K562 (cell line): ENCODE data around the gene LYVE1. TPM values are rescaled to one million over a fixed set of nuclear protein-coding genes. Genes with fewer than 3 reads are reported as not detected.

Experiments used
- ATAC-seq: fragments of 200-7000 bp; cut with Tn5 transposase; 3 replicates; pipeline ENCODE4 v1.9.1; 2020; ENCODE audit warnings: moderate library complexity
- BruUV-seq: library from RNA; stranded (reverse); fragments of 400-500 nt; replicated peaks from 2 replicates; lab custom pipeline; 2021; lab: Mats Ljungman, UMichigan
- CTCF ChIA-PET: fragments of 300-600 bp; formaldehyde crosslinking; extraction: SDS; loops from one replicate; lab custom pipeline; 2021; ENCODE audit warnings: low intra/inter-chr PET ratio; lab: Yijun Ruan, JAX
- POLR2A ChIA-PET: fragments of 300-600, 350-650 bp; sonication (Branson Sonifier 250); formaldehyde crosslinking; extraction: SDS; loops from one replicate; lab custom pipeline; 2021; ENCODE audit warnings: antibody characterized with exemption, inconsistent platforms; lab: Yijun Ruan, JAX
- DNase-seq, 4 experiments: peaks; one replicate each; pipeline versions ENCODE4 v3.0.0 to v3.0.0-alpha.2; 2011 to 2018; ENCODE audit warnings: low spot score in 3 of 4, mixed read lengths in 3 of 4; ENCODE audit errors: extremely low read depth in 1 of 4
- FAIRE-seq: peaks from 2 replicates; lab custom pipeline; 2011; peaks lifted over from hg19 to GRCh38; lab: Jason Lieb, UNC
- H2AFZ ChIP-seq: 2 replicates; pipeline ENCODE4 v1.6.0; 2011; ENCODE audit warnings: low read depth, low read length, control low read depth, inconsistent platforms
- H3K27ac ChIP-seq: fragments of 200-600 bp; 3 replicates; pipeline ENCODE4 v1.8.0; 2011; ENCODE audit warnings: low read depth, mild to moderate bottlenecking, control low read depth, inconsistent platforms, low read length, moderate library complexity, mixed read lengths; ENCODE audit errors: extremely low read depth
- H3K27me3 ChIP-seq, 2 experiments: fragments of 300-600 bp in 1 of 2; 2 replicates in 1 of 2; 3 replicates in 1 of 2; pipeline versions ENCODE4 v1.6.0 to v1.8.0; 2011; ENCODE audit warnings: inconsistent platforms in 2 of 2, low read length in 2 of 2, mild to moderate bottlenecking in 1 of 2, mixed read lengths in 1 of 2, moderate library complexity in 1 of 2; ENCODE audit not compliant: control insufficient read depth in 2 of 2, insufficient read depth in 2 of 2
- H3K36me3 ChIP-seq: fragments of 300-600 bp; 3 replicates; pipeline ENCODE4 v1.8.0; 2011; ENCODE audit warnings: mild to moderate bottlenecking, low read length, inconsistent platforms; ENCODE audit not compliant: control insufficient read depth, insufficient read depth
- H3K4me1 ChIP-seq, 2 experiments: fragments of 200-600 bp in 1 of 2; replicated peaks in 1 of 2; 2 replicates in 1 of 2; 3 replicates in 1 of 2; pipeline versions ENCODE4 v1.5.1 to v1.8.0; 2011; ENCODE audit warnings: inconsistent platforms in 2 of 2, low read length in 2 of 2, mild to moderate bottlenecking in 1 of 2, mixed read lengths in 1 of 2, moderate library complexity in 1 of 2; ENCODE audit not compliant: control insufficient read depth in 2 of 2, insufficient read depth in 2 of 2
- H3K4me2 ChIP-seq: 2 replicates; pipeline ENCODE4 v1.6.1; 2011; ENCODE audit warnings: low read length, control low read depth, inconsistent platforms, mixed read lengths; ENCODE audit not compliant: insufficient read depth
- H3K4me3 ChIP-seq: fragments of 200-600 bp; sonication (generic), shearing (Covaris generic); 2 replicates; pipeline ENCODE4 v1.5.1; 2016; ENCODE audit warnings: control low read depth, inconsistent platforms
- H3K79me2 ChIP-seq: fragments of 200-600 bp; 3 replicates; pipeline ENCODE4 v1.8.0; 2011; ENCODE audit warnings: low read length, inconsistent platforms; ENCODE audit not compliant: control insufficient read depth, insufficient read depth
- H3K9ac ChIP-seq, 2 experiments: 2 replicates each; pipeline versions ENCODE4 v1.6.0 to v1.6.1; 2011; ENCODE audit warnings: low read depth in 2 of 2, low read length in 2 of 2, control low read depth in 1 of 2, inconsistent platforms in 1 of 2, mild to moderate bottlenecking in 1 of 2, mixed read lengths in 1 of 2; ENCODE audit not compliant: insufficient read depth in 1 of 2
- H3K9me1 ChIP-seq: one replicate; pipeline ENCODE4 v1.6.0; 2011; ENCODE audit warnings: inconsistent platforms, mild to moderate bottlenecking, low read length, moderate library complexity; ENCODE audit not compliant: control insufficient read depth, insufficient read depth
- H3K9me3 ChIP-seq: replicated peaks from 2 replicates; pipeline ENCODE4 v1.5.1; 2011; ENCODE audit warnings: low read depth, low read length, inconsistent platforms; ENCODE audit not compliant: control insufficient read depth, insufficient read depth
- H4K20me1 ChIP-seq: replicated peaks from 2 replicates; pipeline ENCODE4 v1.6.1; 2011; ENCODE audit warnings: low read length, inconsistent platforms, mixed read lengths; ENCODE audit not compliant: control insufficient read depth, insufficient read depth
- CXXC5 ChIP-seq: fragments of 250-450 bp; sonication (Bioruptor Pico); IDR thresholded peaks from 2 replicates; pipeline ENCODE4 v1.8.0; 2022; ENCODE audit warnings: inconsistent platforms, mild to moderate bottlenecking, moderate library complexity
- GATAD2A ChIP-seq: fragments of 450-650 bp; IDR thresholded peaks from 2 replicates; pipeline ENCODE4 v1.6.1; 2017
- HMG20B ChIP-seq: fragments of 250-450 bp; sonication (Bioruptor Pico); IDR thresholded peaks from 2 replicates; pipeline ENCODE4 v1.5.0; 2021; ENCODE audit warnings: mild to moderate bottlenecking
- HOXB6 ChIP-seq: fragments of 250-450 bp; sonication (Bioruptor Pico); IDR thresholded peaks from 2 replicates; pipeline ENCODE4 v1.5.1; 2022; ENCODE audit warnings: mild to moderate bottlenecking, borderline replicate concordance
- NFE2L1 ChIP-seq: fragments of 450-650 bp; IDR thresholded peaks from 2 replicates; pipeline ENCODE4 v1.6.1; 2016; ENCODE audit warnings: missing genetic modification characterization, low read depth, mild to moderate bottlenecking, missing compliant biosample characterization, moderate library complexity, borderline replicate concordance
- NFIC ChIP-seq: fragments of 450-650 bp; IDR thresholded peaks from 2 replicates; pipeline ENCODE4 v1.6.1; 2017; ENCODE audit warnings: mild to moderate bottlenecking, inconsistent platforms
- NR1H2 ChIP-seq: sonication (generic); formaldehyde crosslinking; IDR thresholded peaks from 2 replicates; pipeline ENCODE4 v1.4.0; 2020; ENCODE audit warnings: mild to moderate bottlenecking, missing genetic modification reagents
- NR2C1 ChIP-seq, 2 experiments: fragments of 450-650 bp; IDR thresholded peaks; 2 replicates each; pipeline ENCODE4 v1.6.1; 2017; ENCODE audit warnings: mild to moderate bottlenecking in 2 of 2, antibody characterized with exemption in 1 of 2, inconsistent platforms in 1 of 2, missing compliant biosample characterization in 1 of 2, missing genetic modification characterization in 1 of 2
- NR3C1 ChIP-seq: sonication (generic); formaldehyde crosslinking; IDR thresholded peaks from 2 replicates; pipeline ENCODE4 v1.8.1; 2022; ENCODE audit warnings: missing genetic modification reagents
- SAP30 ChIP-seq: fragments of 200-600 bp; sonication (generic); IDR thresholded peaks from 2 replicates; pipeline ENCODE4 v1.6.1; 2012; ENCODE audit warnings: borderline replicate concordance, low read depth, mild to moderate bottlenecking, moderate library complexity, low read length, control low read depth, inconsistent platforms; ENCODE audit not compliant: insufficient read depth, poor library complexity, severe bottlenecking
- TAF15 ChIP-seq: fragments of 200-400 bp; formaldehyde crosslinking; IDR thresholded peaks from 2 replicates; pipeline ENCODE4 v1.6.1; 2017; ENCODE audit warnings: mild to moderate bottlenecking, low read depth, low read length, moderate library complexity
- TBL1XR1 ChIP-seq, 2 experiments: IDR thresholded peaks; 2 replicates each; pipeline ENCODE4 v1.6.1; 2012; ENCODE audit warnings: improper control_type of control experiment in 2 of 2, low read length in 2 of 2, mild to moderate bottlenecking in 1 of 2
- TCF3 ChIP-seq: sonication (generic); formaldehyde crosslinking; IDR thresholded peaks from 2 replicates; pipeline ENCODE4 v1.4.0; 2020; ENCODE audit warnings: mild to moderate bottlenecking, missing genetic modification reagents
- TEAD4 ChIP-seq, 2 experiments: sonication (generic) in 1 of 2; formaldehyde crosslinking in 1 of 2; IDR thresholded peaks; 2 replicates each; pipeline versions ENCODE4 v1.6.1 to v1.8.0; 2012 to 2022; ENCODE audit warnings: borderline replicate concordance in 1 of 2, inconsistent platforms in 1 of 2, low read length in 1 of 2, mild to moderate bottlenecking in 1 of 2, missing genetic modification reagents in 1 of 2
- ZBTB33 ChIP-seq: sonication (generic); formaldehyde crosslinking; IDR thresholded peaks from 2 replicates; pipeline ENCODE4 v1.8.1; 2023; ENCODE audit warnings: mild to moderate bottlenecking, missing genetic modification reagents
- ZNF644 ChIP-seq: fragments of 200-800 bp; sonication (Bioruptor generic); IDR thresholded peaks from 2 replicates; pipeline ENCODE4 v1.6.1; 2016; ENCODE audit warnings: low read depth, missing genetic modification characterization, missing compliant biosample characterization
- WGBS: fragments of 100-300 bp; shearing (Covaris generic); methylation state at CpG from one replicate; pipeline ENCODE4 v1.1.6; 2016; ENCODE audit warnings: low coverage, mixed read lengths; ENCODE audit not compliant: insufficient coverage; ENCODE audit errors: missing lambda C conversion rate; 5-methylcytosine and 5-hydroxymethylcytosine counted together
- in situ Hi-C: fragments of 300-500 bp; cut with MboI; formaldehyde crosslinking; loops from 4 replicates; pipeline ENCODE4 v1.15.0; 2018; ENCODE audit warnings: inconsistent platforms, mixed read lengths
- intact Hi-C: fragments of 100-400 bp; cut with micrococcal nuclease; formaldehyde crosslinking; loops from 2 replicates; pipeline ENCODE4 v1.14.2; 2022
- polyA plus RNA-seq, 8 experiments: library from polyadenylated mRNA; depleted of rRNA in 4 of 8; stranded (reverse) in 5 of 8; unstranded in 3 of 8; fragments of >200 nt; fragmentation: Nextera tagmentation in 2 of 8; fragmentation: Illumina TruSeq in 1 of 8; extraction: Ambion mirVana in 2 of 8; extraction: Trizol in 1 of 8; gene quantifications; 2 replicates each; pipeline versions ENCODE4 v1.2.1 to v1.2.3, GENCODE V29; 2011 to 2014; ENCODE audit warnings: inconsistent platforms in 1 of 8, missing spikeins in 1 of 8
- total RNA-seq, 7 experiments: library from RNA; depleted of rRNA in 6 of 7; stranded (reverse); fragments of >200 nt in 6 of 7; fragmentation: Illumina TruSeq in 2 of 7; extraction: Trizol in 2 of 7; gene quantifications; 2 replicates each; pipeline versions ENCODE4 v1.2.1 to v1.2.3, GENCODE V29; 2011 to 2021; ENCODE audit warnings: low replicate concordance in 1 of 7
- TF ChIP-seq, protein P1 (sequence below): fragments of 250-450 bp; sonication (Bioruptor Pico); IDR thresholded peaks from 2 replicates; pipeline ENCODE4 v1.4.0; 2020
- TF ChIP-seq, protein P2 (sequence below): fragments of 450-650 bp; conservative IDR thresholded peaks from 2 replicates; pipeline ENCODE4 v1.6.1; 2016; ENCODE audit warnings: missing genetic modification characterization, low read depth, mild to moderate bottlenecking, control low read depth, missing compliant biosample characterization

LYVE1 gene
- total and polyA plus RNA-seq, 9 of the 15 experiments (the other 6 are each of a cell fraction or from before 2014, with no cell fraction given), result 0.06 to 1.1 (median 0.14) TPM; not detected in 1

GRCh38 chr11:10543782-10544181, 24.7 kb downstream of the LYVE1 start:
- no peak overlapping the region for H3K4me2 ChIP-seq
- no peak overlapping the region for H3K4me3 ChIP-seq
- no peak for TF ChIP-seq HOXB6
- no peak for TF ChIP-seq HMG20B (CRISPR knock-in tag)
- TF ChIP-seq GATAD2A, result no peak
- no peak for TF ChIP-seq NFE2L1 (tag)
- TF ChIP-seq, protein P1, sequence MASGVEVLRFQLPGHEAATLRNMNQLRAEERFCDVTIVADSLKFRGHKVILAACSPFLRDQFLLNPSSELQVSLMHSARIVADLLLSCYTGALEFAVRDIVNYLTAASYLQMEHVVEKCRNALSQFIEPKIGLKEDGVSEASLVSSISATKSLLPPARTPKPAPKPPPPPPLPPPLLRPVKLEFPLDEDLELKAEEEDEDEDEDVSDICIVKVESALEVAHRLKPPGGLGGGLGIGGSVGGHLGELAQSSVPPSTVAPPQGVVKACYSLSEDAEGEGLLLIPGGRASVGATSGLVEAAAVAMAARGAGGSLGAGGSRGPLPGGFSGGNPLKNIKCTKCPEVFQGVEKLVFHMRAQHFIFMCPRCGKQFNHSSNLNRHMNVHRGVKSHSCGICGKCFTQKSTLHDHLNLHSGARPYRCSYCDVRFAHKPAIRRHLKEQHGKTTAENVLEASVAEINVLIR, result no peak
- TF ChIP-seq TEAD4 (IDR thresholded peaks at IDR 0.05; ENCODE audit: low read length), result no peak
- TF ChIP-seq TEAD4 (CRISPR knock-in tag; IDR thresholded peaks at IDR 0.05; ENCODE audit: borderline replicate concordance), result no peak
- no peak for TF ChIP-seq SAP30
- TF ChIP-seq, protein P2, sequence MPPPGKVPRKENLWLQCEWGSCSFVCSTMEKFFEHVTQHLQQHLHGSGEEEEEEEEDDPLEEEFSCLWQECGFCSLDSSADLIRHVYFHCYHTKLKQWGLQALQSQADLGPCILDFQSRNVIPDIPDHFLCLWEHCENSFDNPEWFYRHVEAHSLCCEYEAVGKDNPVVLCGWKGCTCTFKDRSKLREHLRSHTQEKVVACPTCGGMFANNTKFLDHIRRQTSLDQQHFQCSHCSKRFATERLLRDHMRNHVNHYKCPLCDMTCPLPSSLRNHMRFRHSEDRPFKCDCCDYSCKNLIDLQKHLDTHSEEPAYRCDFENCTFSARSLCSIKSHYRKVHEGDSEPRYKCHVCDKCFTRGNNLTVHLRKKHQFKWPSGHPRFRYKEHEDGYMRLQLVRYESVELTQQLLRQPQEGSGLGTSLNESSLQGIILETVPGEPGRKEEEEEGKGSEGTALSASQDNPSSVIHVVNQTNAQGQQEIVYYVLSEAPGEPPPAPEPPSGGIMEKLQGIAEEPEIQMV (tag), result no peak
- TF ChIP-seq NFIC, result no peak
- TF ChIP-seq TBL1XR1 (IDR thresholded peaks at IDR 0.05; ENCODE audit: low read length in 2 of 2), result no peak
- no peak for TF ChIP-seq CXXC5
- TF ChIP-seq ZNF644, result no peak
- TF ChIP-seq NR3C1 (CRISPR knock-in tag), result no peak
- no peak for TF ChIP-seq TCF3
- TF ChIP-seq NR1H2 (CRISPR knock-in tag), result no peak
- no peak for TF ChIP-seq NR2C1 (IDR thresholded peaks at IDR 0.05)
- no peak for TF ChIP-seq NR2C1 (tag; IDR thresholded peaks at IDR 0.05)
- no peak for TF ChIP-seq ZBTB33 (CRISPR knock-in tag)
- TF ChIP-seq TAF15, result no peak
- TF ChIP-seq, all 486 proteins: peak for 0
- CTCF ChIA-PET, result no interaction called here
- FAIRE-seq, result no peak
- WGBS, result 74% methylated on average over 14 of the region's 14 CpGs
- Histone ChIP-seq H3K27ac (no peak overlapping the region), H3K9me1 (no peaks in the 10 kb centered on the region), H3K9ac (no peak overlapping the region), H3K9me3 (no peaks in the 10 kb centered on the region), H3K4me1 (peaks cover 6 to 11% of the 10 kb centered on the region in 2 experiments; a peak in 4 of 5 replicates), H3K79me2 (peaks cover 15% of the 10 kb centered on the region), H3K27me3 (no peaks in the 10 kb centered on the region), H3K36me3 (no peaks in the 10 kb centered on the region), H4K20me1 (no peaks in the 10 kb centered on the region), H2AFZ (no peak overlapping the region)
- in situ Hi-C loops (no loop called here), intact Hi-C loops (no loop called here)
- ATAC-seq, result no peak
- DNase-seq, result no peak
- no TSS peak for BruUV-seq
- POLR2A ChIA-PET, result no interaction called here
